KMS-11 (cell line): ENCODE results near the gene SUPT20H.

Experiments used
- H2AFZ ChIP-seq: fragments of 200-600 bp; sonication (generic); 2 replicates; pipeline ENCODE4 v1.6.1; 2016; ENCODE audit warnings: antibody characterized with exemption, mixed run types, low read depth
- H3K27ac ChIP-seq: fragments of 200-600 bp; sonication (generic); 2 replicates; pipeline ENCODE4 v1.6.1; 2016; ENCODE audit warnings: mild to moderate bottlenecking, mixed run types
- H3K27me3 ChIP-seq: fragments of 200-600 bp; sonication (generic); 2 replicates; pipeline ENCODE4 v1.6.1; 2017; ENCODE audit warnings: mild to moderate bottlenecking, low read depth, mixed run types, moderate library complexity; ENCODE audit not compliant: insufficient read depth
- H3K36me3 ChIP-seq: fragments of 200-600 bp; sonication (generic); 2 replicates; pipeline ENCODE4 v1.6.1; 2017; ENCODE audit warnings: mild to moderate bottlenecking, mixed run types; ENCODE audit not compliant: insufficient read depth
- H3K4me1 ChIP-seq: fragments of 200-600 bp; sonication (generic); 2 replicates; pipeline ENCODE4 v1.6.1; 2016; ENCODE audit warnings: mild to moderate bottlenecking, low read depth, mixed run types; ENCODE audit not compliant: poor library complexity, severe bottlenecking
- H3K4me2 ChIP-seq: fragments of 200-600 bp; sonication (generic); 2 replicates; pipeline ENCODE4 v1.7.0; 2016; ENCODE audit warnings: mild to moderate bottlenecking, mixed run types
- H3K4me3 ChIP-seq: fragments of 200-600 bp; sonication (generic); IDR thresholded peaks from 2 replicates; pipeline ENCODE4 v1.6.1; 2017; ENCODE audit warnings: low read depth, low read length, mixed read lengths; ENCODE audit not compliant: insufficient read depth
- H3K79me2 ChIP-seq: fragments of 200-600 bp; sonication (generic); 2 replicates; pipeline ENCODE4 v1.6.1; 2016; ENCODE audit warnings: low read depth, mixed run types; ENCODE audit not compliant: insufficient read depth
- H3K9ac ChIP-seq: fragments of 200-600 bp; sonication (generic); 2 replicates; pipeline ENCODE4 v1.6.1; 2016; ENCODE audit warnings: mild to moderate bottlenecking, mixed run types
- H4K20me1 ChIP-seq: fragments of 200-600 bp; sonication (generic); 2 replicates; pipeline ENCODE4 v1.6.1; 2016; ENCODE audit warnings: mild to moderate bottlenecking, mixed run types; ENCODE audit not compliant: insufficient read depth
- CTCF ChIP-seq: fragments of 200-600 bp; sonication (generic); conservative IDR thresholded peaks from 2 replicates; pipeline ENCODE4 v1.6.1; 2017; ENCODE audit warnings: low read depth, mild to moderate bottlenecking, antibody characterized with exemption, low read length, moderate library complexity, mixed read lengths

SUPT20H gene

GRCh38 chr13:36973621-36974295 is 85.7 kb downstream of the SUPT20H start:
- Histone ChIP-seq H3K4me1 (no peaks in the 10 kb centered on the region), H3K27me3 (no peaks in the 10 kb centered on the region), H3K4me2 (no peak overlapping the region), H3K4me3 (no peak overlapping the region), H3K79me2 (no peaks in the 10 kb centered on the region), H3K36me3 (no peaks in the 10 kb centered on the region), H2AFZ (no peak overlapping the region), H4K20me1 (no peaks in the 10 kb centered on the region), H3K9ac (no peak overlapping the region), H3K27ac (no peak overlapping the region)
- TF ChIP-seq CTCF = no peak

GRCh38 chr13:36973009-36973408 is 86.5 kb downstream of the SUPT20H start:
- no peaks in the 10 kb centered on the region for H3K36me3 ChIP-seq
- H3K4me2 ChIP-seq = no peak overlapping the region
- H3K27ac ChIP-seq = no peak overlapping the region
- no peak for TF ChIP-seq CTCF
- H3K9ac ChIP-seq = no peak overlapping the region
- H3K4me3 ChIP-seq = no peak overlapping the region
- no peaks in the 10 kb centered on the region for H3K27me3 ChIP-seq
- H4K20me1 ChIP-seq = no peaks in the 10 kb centered on the region
- H3K4me1 ChIP-seq = no peaks in the 10 kb centered on the region
- no peaks in the 10 kb centered on the region for H3K79me2 ChIP-seq
- H2AFZ ChIP-seq = no peak overlapping the region

DNA sequence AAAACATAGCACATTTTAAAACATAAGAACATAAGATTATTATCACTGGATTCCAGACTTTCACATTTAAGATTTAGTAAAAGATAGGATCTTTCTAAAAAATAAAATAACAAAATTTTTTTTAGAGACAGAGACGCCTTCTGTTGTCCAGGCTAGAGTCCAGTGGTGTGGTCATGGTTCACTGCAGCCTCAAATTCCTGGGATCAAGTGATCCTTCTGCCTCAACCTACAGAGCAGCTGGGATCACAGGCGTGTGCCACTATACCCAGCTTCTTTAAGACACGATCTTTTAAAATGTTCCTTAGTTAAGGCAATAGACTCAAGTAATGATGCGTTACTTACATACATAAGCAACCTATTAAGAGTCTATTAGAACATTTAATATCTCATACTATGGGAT is 93.1 kb downstream of the SUPT20H start:
- Histone ChIP-seq H3K9ac (no peak overlapping the region), H3K4me3 (no peak overlapping the region), H3K79me2 (no peaks in the 10 kb centered on the region), H3K27me3 (no peaks in the 10 kb centered on the region), H3K4me1 (no peaks in the 10 kb centered on the region), H3K27ac (no peak overlapping the region), H2AFZ (no peak overlapping the region), H3K4me2 (no peak overlapping the region), H3K36me3 (no peaks in the 10 kb centered on the region), H4K20me1 (no peaks in the 10 kb centered on the region)
- TF ChIP-seq CTCF = no peak

DNA sequence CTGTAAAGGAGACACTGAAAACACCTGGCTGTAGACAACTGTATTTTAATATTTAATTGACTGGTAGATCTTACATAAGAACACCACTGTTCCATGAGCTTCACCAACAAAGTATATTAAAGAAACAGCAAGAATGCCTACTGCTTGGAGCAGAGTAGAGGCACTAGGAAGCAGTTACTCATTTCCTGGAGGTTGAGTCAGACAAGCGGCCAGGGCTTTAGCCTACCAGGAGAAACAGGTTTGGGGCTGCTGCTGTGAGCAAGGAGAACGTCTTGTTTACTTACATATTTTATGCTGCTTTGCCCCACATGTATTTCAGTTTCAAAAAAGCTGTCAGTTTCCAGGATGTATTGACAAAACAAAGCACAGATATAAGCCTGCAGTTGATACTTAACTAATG is 93.7 kb downstream of the SUPT20H start:
- H2AFZ ChIP-seq = no peak overlapping the region
- H3K36me3 ChIP-seq = no peaks in the 10 kb centered on the region
- no peak overlapping the region for H3K4me2 ChIP-seq
- H3K4me3 ChIP-seq = no peak overlapping the region
- H4K20me1 ChIP-seq = no peaks in the 10 kb centered on the region
- no peaks in the 10 kb centered on the region for H3K4me1 ChIP-seq
- H3K27me3 ChIP-seq = no peaks in the 10 kb centered on the region
- no peak overlapping the region for H3K27ac ChIP-seq
- no peaks in the 10 kb centered on the region for H3K79me2 ChIP-seq
- TF ChIP-seq CTCF = no peak
- no peak overlapping the region for H3K9ac ChIP-seq
